Prostate gland (tissue), 2 donors: Measurements from ENCODE around the gene SPON1.
A peak's percentile ranks its signal among the peaks of the same experiment; 100 is the strongest.

Experiments used
- POLR2AphosphoS5 ChIP-seq: sonication (generic); formaldehyde crosslinking; IDR thresholded peaks from one replicate; pipeline ENCODE4 v1.6.1; 2017; ENCODE audit warnings: antibody characterized with exemption
- TF ChIP-seq, protein P1 (sequence below), 4 experiments: fragments of 200-600 bp in 2 of 4; fragments of 450-650 bp in 2 of 4; sonication (generic) in 2 of 4; IDR thresholded peaks; 1 replicate in 3 of 4; 2 replicates in 1 of 4; pipeline ENCODE4 v1.5.1; 2016 to 2019; ENCODE audit warnings: antibody characterized with exemption in 4 of 4, mild to moderate bottlenecking in 2 of 4, moderate library complexity in 2 of 4

DNA sequence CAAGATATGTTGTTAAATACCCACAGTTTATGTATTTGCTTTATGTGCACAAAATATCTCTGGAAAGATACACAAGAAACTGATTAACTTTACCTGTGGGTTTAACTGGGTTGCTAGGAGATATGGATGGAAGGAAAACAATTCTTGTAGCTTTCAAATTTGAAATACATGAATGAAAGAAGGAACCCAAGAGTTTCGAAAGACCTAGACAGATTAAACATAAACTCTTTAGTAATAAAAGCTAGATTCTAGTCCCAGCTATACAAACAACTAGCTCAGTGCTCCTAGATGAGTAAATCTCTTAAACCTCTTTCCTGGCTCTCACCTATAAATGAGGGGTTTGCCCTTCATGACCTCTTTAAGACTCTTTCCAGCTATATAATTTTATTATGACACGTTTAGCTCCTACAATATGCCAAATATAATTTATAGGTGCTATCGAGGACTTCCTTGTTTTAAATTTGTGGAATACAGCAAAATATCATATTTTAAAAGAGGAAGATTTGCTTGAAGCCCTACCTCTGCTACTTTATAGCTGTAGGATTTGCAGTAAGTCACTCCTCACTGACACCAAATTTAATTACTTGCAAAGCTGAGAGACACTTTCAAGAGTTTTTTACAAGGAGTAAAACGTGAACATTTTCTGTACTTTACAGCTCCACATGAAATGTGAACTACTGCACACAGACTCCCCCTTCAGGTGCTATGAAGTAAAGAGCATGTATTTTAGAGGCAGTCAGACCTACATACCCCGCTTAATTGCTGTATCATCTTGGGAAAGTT is 345.8 kb downstream of the SPON1 start:
- TF ChIP-seq, protein P1, sequence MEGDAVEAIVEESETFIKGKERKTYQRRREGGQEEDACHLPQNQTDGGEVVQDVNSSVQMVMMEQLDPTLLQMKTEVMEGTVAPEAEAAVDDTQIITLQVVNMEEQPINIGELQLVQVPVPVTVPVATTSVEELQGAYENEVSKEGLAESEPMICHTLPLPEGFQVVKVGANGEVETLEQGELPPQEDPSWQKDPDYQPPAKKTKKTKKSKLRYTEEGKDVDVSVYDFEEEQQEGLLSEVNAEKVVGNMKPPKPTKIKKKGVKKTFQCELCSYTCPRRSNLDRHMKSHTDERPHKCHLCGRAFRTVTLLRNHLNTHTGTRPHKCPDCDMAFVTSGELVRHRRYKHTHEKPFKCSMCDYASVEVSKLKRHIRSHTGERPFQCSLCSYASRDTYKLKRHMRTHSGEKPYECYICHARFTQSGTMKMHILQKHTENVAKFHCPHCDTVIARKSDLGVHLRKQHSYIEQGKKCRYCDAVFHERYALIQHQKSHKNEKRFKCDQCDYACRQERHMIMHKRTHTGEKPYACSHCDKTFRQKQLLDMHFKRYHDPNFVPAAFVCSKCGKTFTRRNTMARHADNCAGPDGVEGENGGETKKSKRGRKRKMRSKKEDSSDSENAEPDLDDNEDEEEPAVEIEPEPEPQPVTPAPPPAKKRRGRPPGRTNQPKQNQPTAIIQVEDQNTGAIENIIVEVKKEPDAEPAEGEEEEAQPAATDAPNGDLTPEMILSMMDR (IDR thresholded peaks at IDR 0.05), result peak in 2 of 4 experiments; percentile 33 to 50
- TF ChIP-seq POLR2AphosphoS5, result peak; percentile 25
